ENCODE data around the gene GMPR. TPM values are rescaled to one million over a fixed set of nuclear protein-coding genes. Genes with fewer than 3 reads are reported as not detected.

Gene GMPR
- polyA plus RNA-seq, 1 donor (not counting 4 experiments of a cell fraction or from before 2014, with no cell fraction given), result 0.50 TPM

- H3K27ac ChIP-seq (ENCODE audit: control insufficient read depth, insufficient read depth, low read length), result peak overlapping the region; percentile 60
- peak; percentile 54 for DNase-seq (ENCODE audit: low read depth, low spot score)
- H3K9me3 ChIP-seq (ENCODE audit: control insufficient read depth, low read depth, low read length), result no peaks in the 10 kb centered on the region
- peak overlapping the region; percentile 69 for H3K4me2 ChIP-seq (ENCODE audit: control insufficient read depth, extremely low read depth, insufficient read depth, low read depth, low read length)
- dilution Hi-C loops (cut with MboI; ENCODE audit: extremely low pct_ligation_motif_present, low sequenced_read_pairs), result no loop called here
- no peaks in the 10 kb centered on the region for H4K20me1 ChIP-seq (ENCODE audit: control insufficient read depth, extremely low read depth, insufficient read depth, low read length)
- peaks cover 65% of the 10 kb centered on the region for H3K4me1 ChIP-seq (ENCODE audit: control insufficient read depth, extremely low read depth, insufficient read depth, low read length)
- FAIRE-seq, result peak; percentile 82
- H3K36me3 ChIP-seq (ENCODE audit: control insufficient read depth in 2 of 2, extremely low read depth in 1 of 2, insufficient read depth in 2 of 2, low read length in 2 of 2), result no peaks in the 10 kb centered on the region
- peak overlapping the region; percentile 44 for H2AFZ ChIP-seq (ENCODE audit: control insufficient read depth, low read length)
- H3K79me2 ChIP-seq (ENCODE audit: control insufficient read depth, insufficient read depth, low read length), result no peaks in the 10 kb centered on the region
- no peaks in the 10 kb centered on the region for H3K9me1 ChIP-seq (ENCODE audit: control insufficient read depth, extremely low read depth, insufficient read depth, low read length)
- no peak for TF ChIP-seq EZH2 (IDR thresholded peaks at IDR 0.05; ENCODE audit: low read length)
- TF ChIP-seq CTCF (optimal IDR thresholded peaks at IDR 0.05 in 1 of 3, IDR thresholded peaks at IDR 0.05 in 1 of 3, conservative IDR thresholded peaks at IDR 0.05 in 1 of 3; ENCODE audit: extremely low read depth in 1 of 3, insufficient read depth in 2 of 3, low read length in 3 of 3), result peak; percentile 65 to 72 (median 67)
- no peaks in the 10 kb centered on the region for H3K27me3 ChIP-seq (ENCODE audit: control insufficient read depth, extremely low read depth, insufficient read depth, low read length)
- peak overlapping the region in 2 of 3 experiments; percentile 13 to 31 for H3K4me3 ChIP-seq (ENCODE audit: control insufficient read depth in 2 of 3, extremely low read depth in 1 of 3, insufficient read depth in 2 of 3, low read depth in 1 of 3, low read length in 3 of 3)
- no peak overlapping the region for H3K9ac ChIP-seq (ENCODE audit: control insufficient read depth, extremely low read depth, insufficient read depth, low read length)
Observed at GRCh38 chr6:16338577-16339264, 100.3 kb downstream of the GMPR start.

- no peaks in the 10 kb centered on the region for H3K9me3 ChIP-seq (ENCODE audit: control insufficient read depth, low read depth, low read length)
- H3K9me1 ChIP-seq (ENCODE audit: control insufficient read depth, extremely low read depth, insufficient read depth, low read length), result no peaks in the 10 kb centered on the region
- peak overlapping the region; percentile 60 for H3K27ac ChIP-seq (ENCODE audit: control insufficient read depth, insufficient read depth, low read length)
- peaks cover 60% of the 10 kb centered on the region for H3K4me1 ChIP-seq (ENCODE audit: control insufficient read depth, extremely low read depth, insufficient read depth, low read length)
- peak overlapping the region; percentile 44 for H2AFZ ChIP-seq (ENCODE audit: control insufficient read depth, low read length)
- no peaks in the 10 kb centered on the region for H3K27me3 ChIP-seq (ENCODE audit: control insufficient read depth, extremely low read depth, insufficient read depth, low read length)
- TF ChIP-seq CTCF (optimal IDR thresholded peaks at IDR 0.05 in 1 of 3, IDR thresholded peaks at IDR 0.05 in 1 of 3, conservative IDR thresholded peaks at IDR 0.05 in 1 of 3; ENCODE audit: extremely low read depth in 1 of 3, insufficient read depth in 2 of 3, low read length in 3 of 3) (peak in 1 of 3 experiments; percentile 4), EZH2 (IDR thresholded peaks at IDR 0.05; ENCODE audit: low read length) (no peak)
- dilution Hi-C loops (cut with MboI; ENCODE audit: extremely low pct_ligation_motif_present, low sequenced_read_pairs), result no loop called here
- H3K36me3 ChIP-seq (ENCODE audit: control insufficient read depth in 2 of 2, extremely low read depth in 1 of 2, insufficient read depth in 2 of 2, low read length in 2 of 2), result no peaks in the 10 kb centered on the region
- H3K9ac ChIP-seq (ENCODE audit: control insufficient read depth, extremely low read depth, insufficient read depth, low read length), result no peak overlapping the region
- peak overlapping the region; percentile 69 for H3K4me2 ChIP-seq (ENCODE audit: control insufficient read depth, extremely low read depth, insufficient read depth, low read depth, low read length)
- DNase-seq (ENCODE audit: low read depth, low spot score) (no peak), FAIRE-seq (no peak)
- H4K20me1 ChIP-seq (ENCODE audit: control insufficient read depth, extremely low read depth, insufficient read depth, low read length), result no peaks in the 10 kb centered on the region
- no peaks in the 10 kb centered on the region for H3K79me2 ChIP-seq (ENCODE audit: control insufficient read depth, insufficient read depth, low read length)
- H3K4me3 ChIP-seq (ENCODE audit: control insufficient read depth in 2 of 3, extremely low read depth in 1 of 3, insufficient read depth in 2 of 3, low read depth in 1 of 3, low read length in 3 of 3), result no peak overlapping the region
Observed at GRCh38 chr6:16339265-16339587, 100.8 kb downstream of the GMPR start.

All from keratinocyte (primary cell).